H1 (cell line): ENCODE data around the gene STX16. TPM values are rescaled to one million over a fixed set of nuclear protein-coding genes. Genes with fewer than 3 reads are reported as not detected.

ENCODE experiments used
- CTCF ChIA-PET: fragments of 300-600 bp; sonication (Branson Sonifier 250); formaldehyde crosslinking; loops from one replicate; lab custom pipeline; 2021; ENCODE audit not compliant: partially characterized antibody; lab: Charles Lee
- POLR2A ChIA-PET: fragments of 300-600 bp; sonication (Branson Sonifier 250); formaldehyde crosslinking; loops from one replicate; lab custom pipeline; 2021; ENCODE audit warnings: inconsistent platforms; ENCODE audit not compliant: partially characterized antibody; lab: Charles Lee
- DNase-seq, 2 experiments: peaks; one replicate each; pipeline versions ENCODE4 v3.0.0 to v3.0.0-alpha.2; 2010 to 2022; ENCODE audit warnings: low spot score in 2 of 2, low read depth in 1 of 2, mixed read lengths in 1 of 2
- FAIRE-seq: peaks from 2 replicates; lab custom pipeline; 2011; peaks lifted over from hg19 to GRCh38; lab: Jason Lieb, UNC
- H2AFZ ChIP-seq: 2 replicates; pipeline ENCODE4 v1.8.1; 2012; ENCODE audit warnings: low read length, inconsistent platforms
- H2AK5ac ChIP-seq: 2 replicates; pipeline ENCODE4 v1.6.1; 2013; ENCODE audit warnings: low read depth, low read length
- H2BK120ac ChIP-seq: replicated peaks from 2 replicates; pipeline ENCODE3; 2013; ENCODE audit warnings: low read depth, low read length, inconsistent platforms
- H2BK12ac ChIP-seq: 2 replicates; pipeline ENCODE4 v1.6.1; 2013; ENCODE audit warnings: low read depth, low read length
- H2BK15ac ChIP-seq: 2 replicates; pipeline ENCODE4 v1.6.1; 2013; ENCODE audit warnings: low read length
- H2BK20ac ChIP-seq: 2 replicates; pipeline ENCODE4 v1.6.1; 2013; ENCODE audit warnings: low read length
- H2BK5ac ChIP-seq: 2 replicates; pipeline ENCODE4 v1.6.1; 2013; ENCODE audit warnings: low read depth, low read length
- H3K14ac ChIP-seq: 2 replicates; pipeline ENCODE4 v1.6.1; 2013; ENCODE audit warnings: inconsistent platforms; ENCODE audit not compliant: insufficient read length
- H3K18ac ChIP-seq: 2 replicates; pipeline ENCODE4 v1.6.1; 2013; ENCODE audit warnings: low read length; ENCODE audit errors: extremely low read depth
- H3K23ac ChIP-seq: 2 replicates; pipeline ENCODE4 v1.6.1; 2013; ENCODE audit warnings: inconsistent platforms; ENCODE audit not compliant: insufficient read length
- H3K23me2 ChIP-seq: 2 replicates; pipeline ENCODE4 v1.6.1; 2013; ENCODE audit warnings: low read depth, low read length
- H3K27ac ChIP-seq: 2 replicates; pipeline ENCODE4 v1.6.1; 2011; ENCODE audit warnings: low read depth, low read length, inconsistent platforms
- H3K27me3 ChIP-seq, 4 experiments: replicated peaks in 1 of 4; 1 replicate in 1 of 4; 2 replicates in 3 of 4; pipeline versions ENCODE4 v1.6.1 to v1.8.1; 2011 to 2013; ENCODE audit warnings: low read length in 3 of 4, mild to moderate bottlenecking in 3 of 4, inconsistent platforms in 2 of 4, mixed read lengths in 2 of 4, moderate library complexity in 1 of 4; ENCODE audit not compliant: control insufficient read depth in 3 of 4, insufficient read depth in 3 of 4; ENCODE audit errors: extremely low read depth in 1 of 4
- H3K36me3 ChIP-seq, 4 experiments: 2 replicates each; pipeline versions ENCODE4 v1.6.1 to v1.8.1; 2011 to 2013; ENCODE audit warnings: mild to moderate bottlenecking in 4 of 4, low read length in 3 of 4, moderate library complexity in 2 of 4, control low read depth in 1 of 4, inconsistent platforms in 1 of 4; ENCODE audit not compliant: insufficient read depth in 4 of 4, control insufficient read depth in 2 of 4
- H3K4ac ChIP-seq: replicated peaks from 2 replicates; pipeline ENCODE3; 2013; ENCODE audit warnings: low read length, low read depth, mixed read lengths, inconsistent platforms; ENCODE audit not compliant: insufficient read length
- H3K4me1 ChIP-seq, 4 experiments: replicated peaks in 1 of 4; 1 replicate in 1 of 4; 2 replicates in 3 of 4; pipeline versions ENCODE4 v1.6.1 to v1.8.1; 2011 to 2013; ENCODE audit warnings: low read length in 3 of 4, inconsistent platforms in 2 of 4, mixed read lengths in 1 of 4; ENCODE audit not compliant: insufficient read depth in 4 of 4, control insufficient read depth in 3 of 4
- H3K4me2 ChIP-seq, 2 experiments: 2 replicates each; pipeline versions ENCODE4 v1.6.1 to v1.8.1; 2011 to 2013; ENCODE audit warnings: low read depth in 2 of 2, low read length in 2 of 2, control low read depth in 1 of 2, inconsistent platforms in 1 of 2, mild to moderate bottlenecking in 1 of 2; ENCODE audit not compliant: insufficient read depth in 1 of 2
- H3K4me3 ChIP-seq, 4 experiments: fragments of 200-600, 300-600 bp in 1 of 4; sonication (generic), shearing (Covaris generic), sonication (Bioruptor Twin) in 1 of 4; 2 replicates each; pipeline versions ENCODE4 v1.5.1 to v1.8.1; 2011 to 2016; ENCODE audit warnings: low read length in 4 of 4, low read depth in 3 of 4, control low read depth in 2 of 4, inconsistent platforms in 2 of 4, mild to moderate bottlenecking in 2 of 4, mixed read lengths in 1 of 4, moderate library complexity in 1 of 4; ENCODE audit not compliant: insufficient read depth in 2 of 4; ENCODE audit errors: extremely low read depth in 1 of 4
- H3K56ac ChIP-seq: replicated peaks from 2 replicates; pipeline ENCODE3; 2013; ENCODE audit warnings: low read depth, mild to moderate bottlenecking, mixed read lengths, low read length, inconsistent platforms; ENCODE audit not compliant: insufficient read length
- H3K79me1 ChIP-seq: 2 replicates; pipeline ENCODE4 v1.6.1; 2013; ENCODE audit warnings: low read depth, low read length, control low read depth
- H3K79me2 ChIP-seq, 2 experiments: 2 replicates each; pipeline versions ENCODE4 v1.6.1 to v1.8.1; 2012 to 2013; ENCODE audit warnings: low read length in 2 of 2, mild to moderate bottlenecking in 2 of 2, inconsistent platforms in 1 of 2; ENCODE audit not compliant: insufficient read depth in 2 of 2, control insufficient read depth in 1 of 2
- H3K9ac ChIP-seq, 4 experiments: replicated peaks in 1 of 4; 1 replicate in 1 of 4; 2 replicates in 3 of 4; pipeline versions ENCODE4 v1.6.1 to v1.8.1; 2011 to 2013; ENCODE audit warnings: low read depth in 3 of 4, low read length in 3 of 4, control low read depth in 2 of 4, mild to moderate bottlenecking in 2 of 4, moderate library complexity in 2 of 4, inconsistent platforms in 1 of 4; ENCODE audit errors: extremely low read depth in 1 of 4
- H3K9me3 ChIP-seq, 2 experiments: 2 replicates each; pipeline versions ENCODE4 v1.6.1 to v1.8.1; 2012 to 2013; ENCODE audit warnings: mild to moderate bottlenecking in 2 of 2, moderate library complexity in 2 of 2, control low read depth in 1 of 2, inconsistent platforms in 1 of 2, low read depth in 1 of 2, low read length in 1 of 2, mixed read lengths in 1 of 2; ENCODE audit not compliant: insufficient read depth in 2 of 2
- H4K20me1 ChIP-seq, 2 experiments: replicated peaks in 1 of 2; 2 replicates each; pipeline versions ENCODE3 to v1.8.1; 2011 to 2013; ENCODE audit warnings: inconsistent platforms in 2 of 2, low read length in 2 of 2, mild to moderate bottlenecking in 1 of 2; ENCODE audit not compliant: insufficient read depth in 2 of 2, control insufficient read depth in 1 of 2
- H4K5ac ChIP-seq: 2 replicates; pipeline ENCODE4 v1.6.1; 2013; ENCODE audit warnings: low read length, low read depth, mixed read lengths, inconsistent platforms; ENCODE audit not compliant: insufficient read length
- H4K8ac ChIP-seq: 2 replicates; pipeline ENCODE4 v1.8.0; 2013; ENCODE audit warnings: mild to moderate bottlenecking, moderate library complexity, low read length, inconsistent platforms; ENCODE audit not compliant: insufficient read depth; ENCODE audit errors: extremely low read depth
- H4K91ac ChIP-seq: replicated peaks from 2 replicates; pipeline ENCODE3; 2013; ENCODE audit warnings: low read length, mixed read lengths, inconsistent platforms; ENCODE audit not compliant: insufficient read length
- NANOG ChIP-seq: IDR thresholded peaks from 2 replicates; pipeline ENCODE4 v1.6.1; 2011; ENCODE audit warnings: low read length, low read depth, mild to moderate bottlenecking, inconsistent platforms; ENCODE audit not compliant: insufficient read depth, poor library complexity, severe bottlenecking
- RBBP5 ChIP-seq: IDR thresholded peaks from 2 replicates; pipeline ENCODE4 v1.7.1; 2012; ENCODE audit warnings: low read depth, mild to moderate bottlenecking, inconsistent platforms, low read length, moderate library complexity, borderline replicate concordance
- WGBS, 2 experiments: shearing (Covaris generic) in 1 of 2; methylation state at CpG; one replicate each; pipeline versions ENCODE4 v1.1.6 to v1.1.7; 2013 to 2015; ENCODE audit warnings: low lambda C conversion rate in 2 of 2, mixed read lengths in 2 of 2, inconsistent platforms in 1 of 2, low coverage in 1 of 2, missing lambda C conversion rate in 1 of 2; ENCODE audit not compliant: insufficient replicate concordance in 2 of 2, insufficient coverage in 1 of 2, insufficient read length in 1 of 2; ENCODE audit errors: extremely low coverage in 1 of 2, missing lambda C conversion rate in 1 of 2; 5-methylcytosine and 5-hydroxymethylcytosine counted together
- polyA plus RNA-seq, 7 experiments: library from polyadenylated mRNA; depleted of rRNA in 3 of 7; stranded (reverse) in 5 of 7; unstranded in 2 of 7; fragments of >200 nt in 5 of 7; fragments of 200-250 nt in 2 of 7; gene quantifications; 1 replicate in 5 of 7; 2 replicates in 1 of 7; 4 replicates in 1 of 7; pipeline versions ENCODE4 v1.2.1 to v1.2.3, GENCODE V29; 2011 to 2013; ENCODE audit warnings: missing spikeins in 2 of 7, mixed read lengths in 2 of 7
- total RNA-seq: library from RNA; stranded (reverse); fragmentation: NEBNext Ultra II Directional; extraction: Animal tissue kit (Norgen Biotek cat#: 25700); gene quantifications from 2 replicates; pipeline ENCODE4 v1.2.1, GENCODE V29; 2021

STX16 gene
- total and polyA plus RNA-seq, 2 of the 8 experiments (the other 6 are each of a cell fraction or from before 2014, with no cell fraction given): 45.2 to 61.6 TPM

- H2BK5ac ChIP-seq: no peak overlapping the region
- POLR2A ChIA-PET: interaction anchor here (1.1 to 15.3 kb wide), 7 partner anchors 8 to 38 kb away, joined by 3 to 242 read pairs (median 8); partner anchors contain the start of genes NPEPL1 and STX16
- H3K14ac ChIP-seq: no peak overlapping the region
These were observed 26.7 kb downstream of the STX16 start for GRCh38 chr20:58677808-58678207.

More at GRCh38 chr20:58677808-58678207, 26.7 kb downstream of the STX16 start:
- no peaks in the 10 kb centered on the region for H3K27me3 ChIP-seq
- peak overlapping the region; percentile 21; the same call in 1 of the 2 replicates for H2BK20ac ChIP-seq
- no peak overlapping the region for H4K5ac ChIP-seq
- H2BK120ac ChIP-seq: no peak overlapping the region
- WGBS, 2 experiments: 71% methylated on average over 5 of the region's 5 CpGs; no CpG with 5 or more reads in 1 of the 2 experiments
- H3K9me3 ChIP-seq: no peaks in the 10 kb centered on the region
- no peak overlapping the region for H3K4me3 ChIP-seq
- H3K56ac ChIP-seq: no peak overlapping the region
- H3K27ac ChIP-seq: no peak overlapping the region
- no peaks in the 10 kb centered on the region for H4K20me1 ChIP-seq
- H3K79me1 ChIP-seq: no peaks in the 10 kb centered on the region; the same call in none of the 2 replicates
- peak; percentile 19 for FAIRE-seq
- H2BK15ac ChIP-seq: no peak overlapping the region
- H2BK12ac ChIP-seq: no peak overlapping the region
- no peak overlapping the region for H3K18ac ChIP-seq
- no peak overlapping the region for H4K91ac ChIP-seq
- peaks cover 2% of the 10 kb centered on the region; the same call in 1 of the 2 replicates for H3K23me2 ChIP-seq
- no peak for TF ChIP-seq RBBP5
- TF ChIP-seq NANOG: peak; percentile 14
- no peak overlapping the region for H2AFZ ChIP-seq
- H3K79me2 ChIP-seq: peaks cover 0 to 3% of the 10 kb centered on the region in 2 experiments; a peak in 2 of 4 replicates
- CTCF ChIA-PET: interaction anchor here (0.5 to 2.4 kb wide), 4 partner anchors 12 to 42 kb away, joined by 3 to 9 read pairs (median 4); partner anchors contain the start of gene STX16
- DNase-seq: no peak
- no peak overlapping the region for H3K4me2 ChIP-seq
- peaks cover 16 to 62% (median 34%) of the 10 kb centered on the region in 4 experiments; a peak in 7 of 8 replicates for H3K36me3 ChIP-seq
- H3K9ac ChIP-seq: no peak overlapping the region
- H3K4me1 ChIP-seq: peaks cover 2 to 9% (median 4%) of the 10 kb centered on the region in 4 experiments
- H4K8ac ChIP-seq: no peak overlapping the region
- H3K4ac ChIP-seq: no peak overlapping the region
- no peak overlapping the region for H2AK5ac ChIP-seq
- H3K23ac ChIP-seq: no peak overlapping the region
